ENCODE results near the gene GAS2L3.
"Not testable (repeated sequence)": the region's sequence is repeated elsewhere in the genome, so short reads cannot be mapped to it uniquely, and the experiment has no call there.

The GAS2L3 gene

GRCh38 chr12:100574187-100575074 lies 947 bp downstream of the GAS2L3 start:
- no peak for DNase-seq (ENCODE audit: low spot score)

GRCh38 chr12:100576331-100577036 lies 3.0 kb downstream of the GAS2L3 start:
- DNase-seq (ENCODE audit: low spot score) = no peak

- DNase-seq (ENCODE audit: low spot score) = no peak
These were observed 5.4 kb downstream of the GAS2L3 start for GRCh38 chr12:100578923-100579322.

- no peak for DNase-seq (ENCODE audit: low spot score)
These were observed 6.4 kb downstream of the GAS2L3 start for GRCh38 chr12:100579844-100580243.

GRCh38 chr12:100584256-100584655 lies 10.8 kb downstream of the GAS2L3 start:
- no peak for DNase-seq (ENCODE audit: low spot score)

- no peak for DNase-seq (ENCODE audit: low spot score)
These were observed 18.5 kb downstream of the GAS2L3 start for GRCh38 chr12:100591979-100592378.

- DNase-seq (ENCODE audit: low spot score) = no peak
These were observed 20.0 kb downstream of the GAS2L3 start for GRCh38 chr12:100593490-100593889.

- no peak for DNase-seq (ENCODE audit: low spot score)
These were observed 28.1 kb downstream of the GAS2L3 start for GRCh38 chr12:100601626-100602025.

GRCh38 chr12:100602997-100603396 lies 29.5 kb downstream of the GAS2L3 start:
- DNase-seq (ENCODE audit: low spot score) = not testable (repeated sequence)

- DNase-seq (ENCODE audit: low spot score) = no peak
These were observed 35.3 kb downstream of the GAS2L3 start for GRCh38 chr12:100608776-100609175.

GRCh38 chr12:100610666-100611430 lies 37.4 kb downstream of the GAS2L3 start:
- no peak for DNase-seq (ENCODE audit: low spot score)

GRCh38 chr12:100612606-100613005 lies 39.1 kb downstream of the GAS2L3 start:
- no peak for DNase-seq (ENCODE audit: low spot score)

- DNase-seq (ENCODE audit: low spot score) = no peak
These were observed 51.1 kb downstream of the GAS2L3 start for GRCh38 chr12:100624571-100624970.

- no peak for DNase-seq (ENCODE audit: low spot score)
These were observed 59.0 kb downstream of the GAS2L3 start for GRCh38 chr12:100632445-100632892.

- not testable (repeated sequence) for DNase-seq (ENCODE audit: low spot score)
These were observed 59.8 kb downstream of the GAS2L3 start for GRCh38 chr12:100633082-100633785.

- no peak for DNase-seq (ENCODE audit: low spot score)
These were observed 69.8 kb downstream of the GAS2L3 start for GRCh38 chr12:100643246-100643645.

- no peak for DNase-seq (ENCODE audit: low spot score)
These were observed 73.4 kb downstream of the GAS2L3 start for GRCh38 chr12:100646896-100647295.

GRCh38 chr12:100651108-100651507 lies 77.6 kb downstream of the GAS2L3 start:
- DNase-seq (ENCODE audit: low spot score) = no peak

- DNase-seq (ENCODE audit: low spot score) = no peak
These were observed 78.2 kb downstream of the GAS2L3 start for GRCh38 chr12:100651694-100652093.

GRCh38 chr12:100652488-100652887 lies 79.0 kb downstream of the GAS2L3 start:
- no peak for DNase-seq (ENCODE audit: low spot score)

GRCh38 chr12:100656141-100656540 lies 82.7 kb downstream of the GAS2L3 start:
- DNase-seq (ENCODE audit: low spot score) = no peak

- no peak for DNase-seq (ENCODE audit: low spot score)
These were observed 83.4 kb downstream of the GAS2L3 start for GRCh38 chr12:100656856-100657255.
